ENCODE results near the gene CD79A. TPM values are rescaled to one million over a fixed set of nuclear protein-coding genes. Genes with fewer than 3 reads are reported as not detected.

Gene CD79A
- polyA plus RNA-seq, 1 donor from 2014 or later, result not detected

GRCh38 chr19:41868120-41868988, 8.7 kb upstream of the CD79A start:
- TF ChIP-seq TAF1 (IDR thresholded peaks at IDR 0.05; ENCODE audit: low read depth) (no peak), EZH2 (IDR thresholded peaks at IDR 0.05; ENCODE audit: borderline replicate concordance, insufficient read depth, low read length, poor library complexity, severe bottlenecking) (no peak), SMC3 (conservative IDR thresholded peaks at IDR 0.05; ENCODE audit: poor library complexity) (no peak), REST (IDR thresholded peaks at IDR 0.05; ENCODE audit: borderline replicate concordance) (no peak), RAD21 (conservative IDR thresholded peaks at IDR 0.05) (no peak), POLR2AphosphoS5 (IDR thresholded peaks at IDR 0.05) (no peak), EP300 (conservative IDR thresholded peaks at IDR 0.05; ENCODE audit: poor library complexity, severe bottlenecking) (no peak), CTCF (IDR thresholded peaks at IDR 0.05; ENCODE audit: poor library complexity, severe bottlenecking) (no peak), MXI1 (conservative IDR thresholded peaks at IDR 0.05; ENCODE audit: poor library complexity, severe bottlenecking) (no peak)
- Histone ChIP-seq H3K9me3 (ENCODE audit: low read length) (no peaks in the 10 kb centered on the region), H3F3A (ENCODE audit: insufficient read depth, low read length, poor library complexity, severe bottlenecking) (no peaks in the 10 kb centered on the region), H3K27ac (ENCODE audit: low read length) (no peak overlapping the region), H3K4me3 (ENCODE audit: low read length) (no peak overlapping the region), H3K9ac (ENCODE audit: low read length) (no peak overlapping the region), H4K20me1 (ENCODE audit: insufficient read depth) (no peaks in the 10 kb centered on the region), H3K27me3 (ENCODE audit: insufficient read depth, low read depth, low read length) (no peaks in the 10 kb centered on the region), H3K79me2 (replicated peaks; ENCODE audit: insufficient read depth, low read length) (peaks cover 9% of the 10 kb centered on the region), H3K9me2 (ENCODE audit: insufficient read depth, low read length) (no peaks in the 10 kb centered on the region), H2AFZ (ENCODE audit: low read depth, low read length) (no peak overlapping the region), H3K4me2 (ENCODE audit: low read length) (no peak overlapping the region), H3K36me3 (ENCODE audit: insufficient read depth, low read length) (no peaks in the 10 kb centered on the region)

- no peak overlapping the region for H3K27ac ChIP-seq (ENCODE audit: low read length)
- no peaks in the 10 kb centered on the region for H3F3A ChIP-seq (ENCODE audit: insufficient read depth, low read length, poor library complexity, severe bottlenecking)
- H3K9ac ChIP-seq (ENCODE audit: low read length), result no peak overlapping the region
- H3K36me3 ChIP-seq (ENCODE audit: insufficient read depth, low read length), result no peaks in the 10 kb centered on the region
- no peak overlapping the region for H2AFZ ChIP-seq (ENCODE audit: low read depth, low read length)
- no peaks in the 10 kb centered on the region for H3K27me3 ChIP-seq (ENCODE audit: insufficient read depth, low read depth, low read length)
- H3K9me3 ChIP-seq (ENCODE audit: low read length), result no peaks in the 10 kb centered on the region
- H3K4me2 ChIP-seq (ENCODE audit: low read length), result no peak overlapping the region
- peaks cover 6% of the 10 kb centered on the region for H3K79me2 ChIP-seq (replicated peaks; ENCODE audit: insufficient read depth, low read length)
- H4K20me1 ChIP-seq (ENCODE audit: insufficient read depth), result no peaks in the 10 kb centered on the region
- H3K9me2 ChIP-seq (ENCODE audit: insufficient read depth, low read length), result no peaks in the 10 kb centered on the region
- no peak for TF ChIP-seq CTCF (IDR thresholded peaks at IDR 0.05; ENCODE audit: poor library complexity, severe bottlenecking)
- no peak for TF ChIP-seq POLR2AphosphoS5 (IDR thresholded peaks at IDR 0.05)
- TF ChIP-seq EZH2 (IDR thresholded peaks at IDR 0.05; ENCODE audit: borderline replicate concordance, insufficient read depth, low read length, poor library complexity, severe bottlenecking), result no peak
- no peak for TF ChIP-seq EP300 (conservative IDR thresholded peaks at IDR 0.05; ENCODE audit: poor library complexity, severe bottlenecking)
- no peak for TF ChIP-seq RAD21 (conservative IDR thresholded peaks at IDR 0.05)
- no peak for TF ChIP-seq SMC3 (conservative IDR thresholded peaks at IDR 0.05; ENCODE audit: poor library complexity)
- no peak for TF ChIP-seq MXI1 (conservative IDR thresholded peaks at IDR 0.05; ENCODE audit: poor library complexity, severe bottlenecking)
- no peak overlapping the region for H3K4me3 ChIP-seq (ENCODE audit: low read length)
Measured at GRCh38 chr19:41868989-41869300, 8.1 kb upstream of the CD79A start.

All from neural cell (in vitro differentiated cells).